Stimulated activated naive CD8-positive, alpha-beta T cell treated with anti-CD3 and anti-CD28 coated beads, Interleukin-15, amount 100 ng/mL, for 72 hours (primary cell): Measurements from ENCODE around the gene POLR3A.

Experiments used
- ATAC-seq: fragments of 150-1000 bp; cut with Tn5 transposase; 2 replicates; pipeline ENCODE4 v1.10.0; 2021; ENCODE audit warnings: mild to moderate bottlenecking, moderate library complexity
- DNase-seq, 2 donors: peaks; one replicate each; pipeline ENCODE4 v3.0.0; 2021 to 2022
- H3K27ac Mint-ChIP-seq, 2 donors: one replicate each; pipeline ENCODE4 v1.8.0; 2022; ENCODE audit warnings: mild to moderate bottlenecking in 2 of 2, mixed read lengths in 2 of 2, moderate library complexity in 2 of 2
- H3K27me3 Mint-ChIP-seq: one replicate; pipeline ENCODE4 v1.8.0; 2022; ENCODE audit warnings: mixed read lengths
- H3K4me1 Mint-ChIP-seq: one replicate; pipeline ENCODE4 v1.8.0; 2022; ENCODE audit warnings: mild to moderate bottlenecking, mixed read lengths
- H3K4me3 Mint-ChIP-seq, 2 donors: one replicate each; pipeline ENCODE4 v1.8.0; 2022; ENCODE audit warnings: mild to moderate bottlenecking in 2 of 2, mixed read lengths in 2 of 2, moderate library complexity in 1 of 2
- H3K9me3 Mint-ChIP-seq, 2 donors: one replicate each; pipeline ENCODE4 v1.8.0; 2022; ENCODE audit warnings: mixed read lengths in 2 of 2

Gene POLR3A

GRCh38 chr10:77962350-77963146, 66.8 kb downstream of the POLR3A start:
- H3K27ac Mint-ChIP-seq: no peak overlapping the region
- DNase-seq: no peak
- H3K4me3 Mint-ChIP-seq: no peak overlapping the region
- ATAC-seq: no peak
- H3K4me1 Mint-ChIP-seq: no peaks in the 10 kb centered on the region
- peaks cover 5 to 15% of the 10 kb centered on the region in 2 donors for H3K9me3 Mint-ChIP-seq
- no peaks in the 10 kb centered on the region for H3K27me3 Mint-ChIP-seq

GRCh38 chr10:77961668-77962067, 67.6 kb downstream of the POLR3A start:
- ATAC-seq: no peak
- Mint-ChIP-seq H3K27me3 (no peaks in the 10 kb centered on the region), H3K27ac (no peak overlapping the region), H3K4me1 (no peaks in the 10 kb centered on the region), H3K4me3 (no peak overlapping the region), H3K9me3 (peaks cover 5 to 15% of the 10 kb centered on the region in 2 donors)
- no peak for DNase-seq

GRCh38 chr10:77960829-77961329, 68.4 kb downstream of the POLR3A start:
- ATAC-seq: no peak
- no peak for DNase-seq
- no peaks in the 10 kb centered on the region for H3K4me1 Mint-ChIP-seq
- no peak overlapping the region for H3K4me3 Mint-ChIP-seq
- H3K27me3 Mint-ChIP-seq: peaks cover 6% of the 10 kb centered on the region
- H3K9me3 Mint-ChIP-seq: peaks cover 5 to 15% of the 10 kb centered on the region in 2 donors
- no peak overlapping the region for H3K27ac Mint-ChIP-seq

- no peak overlapping the region for H3K4me3 Mint-ChIP-seq
- ATAC-seq (no peak), DNase-seq (no peak)
- no peaks in the 10 kb centered on the region for H3K4me1 Mint-ChIP-seq
- peaks cover 8% of the 10 kb centered on the region for H3K27me3 Mint-ChIP-seq
- peaks cover 4 to 13% of the 10 kb centered on the region in 2 donors for H3K9me3 Mint-ChIP-seq
- no peak overlapping the region for H3K27ac Mint-ChIP-seq
These were observed 69.3 kb downstream of the POLR3A start for GRCh38 chr10:77959887-77960455.

- no peak for ATAC-seq
- Mint-ChIP-seq H3K27me3 (peaks cover 8% of the 10 kb centered on the region), H3K4me1 (no peaks in the 10 kb centered on the region), H3K9me3 (peaks cover 0 to 7% of the 10 kb centered on the region in 2 donors), H3K4me3 (no peak overlapping the region), H3K27ac (no peak overlapping the region)
- DNase-seq: no peak
These were observed 69.9 kb downstream of the POLR3A start for GRCh38 chr10:77959384-77959783.

DNA sequence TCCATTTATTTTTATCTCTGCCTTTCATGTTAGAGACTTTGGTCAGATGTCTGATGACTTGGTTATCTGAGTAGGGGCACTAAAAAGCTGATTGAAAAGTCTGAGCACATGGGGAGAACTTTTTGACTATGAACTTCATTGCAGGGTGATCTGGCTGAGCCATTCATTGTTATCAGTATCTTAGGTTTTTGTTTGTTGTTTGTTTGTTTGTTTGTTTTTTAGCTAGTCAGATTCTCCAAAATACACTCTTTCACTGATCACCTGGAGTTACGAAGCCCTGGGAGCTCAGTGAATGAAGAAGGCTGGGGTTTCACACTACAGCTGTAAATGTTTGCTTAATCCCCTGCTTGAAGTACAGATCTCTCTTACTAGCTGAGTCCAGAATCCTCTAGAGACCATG, 74.2 kb downstream of the POLR3A start:
- Mint-ChIP-seq H3K27ac (no peak overlapping the region), H3K27me3 (peaks cover 8% of the 10 kb centered on the region), H3K4me3 (no peak overlapping the region), H3K4me1 (no peaks in the 10 kb centered on the region), H3K9me3 (peaks cover 9 to 14% of the 10 kb centered on the region in 2 donors)
- no peak for ATAC-seq
- no peak for DNase-seq

DNA sequence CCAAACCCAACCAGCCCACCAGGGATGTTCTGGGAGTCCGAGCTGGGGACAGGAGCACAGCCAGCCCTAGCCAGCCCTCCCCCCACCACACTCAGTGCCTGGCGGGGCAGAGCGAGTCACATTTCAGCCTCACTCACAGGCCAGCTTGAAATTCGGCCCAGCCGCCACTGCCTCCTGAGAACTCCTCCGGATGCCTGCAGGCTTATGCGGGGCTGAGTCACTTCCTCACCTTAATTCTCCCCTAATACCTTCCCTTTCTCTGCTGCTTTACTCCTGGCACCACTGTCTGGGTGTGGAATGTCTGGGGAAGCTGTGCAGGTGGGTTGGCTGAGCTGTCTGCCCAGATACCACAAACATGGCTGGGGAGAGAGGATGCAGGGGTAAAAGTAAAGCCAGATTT, 80.1 kb downstream of the POLR3A start:
- Mint-ChIP-seq H3K4me3 (no peak overlapping the region), H3K9me3 (peaks cover 9 to 14% of the 10 kb centered on the region in 2 donors), H3K27me3 (peaks cover 31% of the 10 kb centered on the region), H3K27ac (no peak overlapping the region), H3K4me1 (no peaks in the 10 kb centered on the region)
- ATAC-seq (no peak), DNase-seq (no peak)

DNA sequence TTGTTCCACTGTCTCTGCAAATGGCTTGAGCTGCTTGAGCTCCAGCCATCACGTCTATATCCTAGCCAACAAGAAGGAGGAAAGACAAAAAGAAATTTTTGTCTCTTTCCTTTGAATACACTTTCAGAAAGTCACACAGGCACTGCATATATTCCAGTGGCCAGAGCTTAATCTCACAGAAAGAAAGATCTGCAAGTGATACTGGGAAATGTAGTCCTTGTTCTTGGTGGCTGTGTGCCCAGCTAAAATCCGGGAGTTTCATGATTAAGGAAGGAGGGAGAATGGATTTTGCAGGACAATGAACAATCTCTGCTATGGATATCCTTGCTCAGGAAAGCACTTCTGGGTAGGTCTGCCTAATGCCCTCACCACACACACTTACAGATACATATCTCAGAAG, 83.2 kb downstream of the POLR3A start:
- peaks cover 5 to 9% of the 10 kb centered on the region in 2 donors for H3K9me3 Mint-ChIP-seq
- H3K4me1 Mint-ChIP-seq: no peaks in the 10 kb centered on the region
- no peak overlapping the region for H3K27ac Mint-ChIP-seq
- DNase-seq (no peak), ATAC-seq (no peak)
- H3K4me3 Mint-ChIP-seq: no peak overlapping the region
- H3K27me3 Mint-ChIP-seq: peaks cover 31% of the 10 kb centered on the region

GRCh38 chr10:77944519-77944918, 84.8 kb downstream of the POLR3A start:
- Mint-ChIP-seq H3K9me3 (no peaks in the 10 kb centered on the region), H3K27me3 (peaks cover 30% of the 10 kb centered on the region), H3K4me1 (no peaks in the 10 kb centered on the region), H3K4me3 (no peak overlapping the region), H3K27ac (no peak overlapping the region)
- no peak for DNase-seq
- ATAC-seq: no peak

- Mint-ChIP-seq H3K4me3 (no peak overlapping the region), H3K9me3 (no peaks in the 10 kb centered on the region), H3K27me3 (peaks cover 19% of the 10 kb centered on the region), H3K4me1 (no peaks in the 10 kb centered on the region), H3K27ac (peak overlapping the region in 1 of 2 donors; percentile 27)
- ATAC-seq: no peak
- DNase-seq: no peak
These were observed 86.0 kb downstream of the POLR3A start for GRCh38 chr10:77943121-77943901.

DNA sequence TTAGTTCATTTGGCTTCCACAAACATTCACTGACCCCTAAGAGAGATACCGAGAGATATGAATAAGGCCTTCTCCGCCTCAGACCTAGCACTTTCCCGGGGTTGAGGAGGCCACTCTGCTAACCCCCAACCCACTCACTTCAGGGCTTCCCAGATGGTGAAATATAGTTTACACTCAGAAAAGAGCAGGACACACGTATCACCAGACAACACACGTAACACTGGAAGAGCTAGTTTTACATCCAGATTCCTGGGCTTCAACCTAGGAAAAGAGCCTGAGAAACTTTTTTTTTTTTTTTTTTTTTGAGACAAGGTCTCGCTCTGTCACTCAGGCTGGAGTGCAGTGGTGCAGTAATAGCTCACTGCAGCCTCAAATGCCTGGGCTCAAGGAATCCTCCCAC, 87.5 kb downstream of the POLR3A start:
- no peak for DNase-seq
- no peaks in the 10 kb centered on the region for H3K9me3 Mint-ChIP-seq
- H3K27me3 Mint-ChIP-seq: peaks cover 19% of the 10 kb centered on the region
- H3K4me3 Mint-ChIP-seq: no peak overlapping the region
- H3K4me1 Mint-ChIP-seq: no peaks in the 10 kb centered on the region
- ATAC-seq: no peak
- H3K27ac Mint-ChIP-seq: peak overlapping the region in 1 of 2 donors; percentile 65

DNA sequence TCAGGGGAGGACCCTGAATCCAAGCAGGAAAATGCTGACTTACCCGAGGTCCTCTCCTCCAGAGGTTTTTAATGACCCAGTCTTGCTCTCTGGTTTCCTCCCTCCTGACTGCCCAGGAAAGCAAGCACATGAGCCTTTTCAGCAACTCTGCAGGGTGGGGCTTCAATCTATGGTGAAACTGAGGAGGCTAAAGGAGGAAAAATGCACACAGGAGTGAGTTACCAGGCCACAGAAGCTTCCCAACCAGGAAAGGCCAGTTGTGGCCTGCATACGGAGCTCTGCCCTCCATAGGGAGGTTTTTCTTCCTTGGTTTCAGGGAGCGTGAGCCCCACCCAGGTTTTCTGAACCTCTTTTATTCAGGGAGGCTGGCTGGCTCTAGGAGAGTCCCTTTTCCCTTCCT, 88.7 kb downstream of the POLR3A start:
- no peak overlapping the region for H3K27ac Mint-ChIP-seq
- no peaks in the 10 kb centered on the region for H3K9me3 Mint-ChIP-seq
- ATAC-seq (no peak), DNase-seq (no peak)
- H3K4me3 Mint-ChIP-seq: no peak overlapping the region
- H3K27me3 Mint-ChIP-seq: peaks cover 15% of the 10 kb centered on the region
- no peaks in the 10 kb centered on the region for H3K4me1 Mint-ChIP-seq

- Mint-ChIP-seq H3K9me3 (no peaks in the 10 kb centered on the region), H3K4me3 (no peak overlapping the region), H3K27me3 (peaks cover 11% of the 10 kb centered on the region), H3K27ac (no peak overlapping the region), H3K4me1 (no peaks in the 10 kb centered on the region)
- no peak for DNase-seq
- no peak for ATAC-seq
These were observed 89.1 kb downstream of the POLR3A start for GRCh38 chr10:77940225-77940624.

DNA sequence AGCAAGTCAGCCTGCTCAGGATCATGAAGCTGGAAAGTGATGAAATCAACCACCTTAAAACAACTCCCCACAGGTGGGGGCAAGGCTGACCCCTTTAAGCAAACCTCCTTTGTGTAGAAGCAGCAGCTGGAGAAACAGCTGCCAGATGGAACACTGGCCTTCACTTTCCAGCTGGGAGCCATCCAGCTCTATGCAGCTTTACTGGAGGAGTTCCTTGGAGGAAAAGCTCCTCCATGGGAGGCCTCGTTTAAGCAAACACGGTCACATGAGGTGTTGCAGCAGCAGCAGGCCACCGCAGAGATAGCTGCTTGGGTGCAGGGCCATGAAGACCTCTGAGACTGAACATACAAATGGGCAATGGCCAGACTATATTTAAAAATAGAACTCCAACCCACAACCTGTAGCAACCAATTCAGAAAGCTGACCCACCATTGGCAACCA, 89.7 kb downstream of the POLR3A start:
- Mint-ChIP-seq H3K9me3 (no peaks in the 10 kb centered on the region), H3K4me3 (no peak overlapping the region), H3K4me1 (no peaks in the 10 kb centered on the region), H3K27ac (no peak overlapping the region), H3K27me3 (peaks cover 5% of the 10 kb centered on the region)
- DNase-seq (no peak), ATAC-seq (no peak)

GRCh38 chr10:77936697-77937567, 92.4 kb downstream of the POLR3A start:
- H3K9me3 Mint-ChIP-seq: no peaks in the 10 kb centered on the region
- ATAC-seq (no peak), DNase-seq (no peak)
- H3K4me1 Mint-ChIP-seq: no peaks in the 10 kb centered on the region
- no peak overlapping the region for H3K4me3 Mint-ChIP-seq
- H3K27ac Mint-ChIP-seq: no peak overlapping the region
- H3K27me3 Mint-ChIP-seq: peaks cover 5% of the 10 kb centered on the region
